ENCODE results near the gene UBE3C. TPM values are rescaled to one million over a fixed set of nuclear protein-coding genes. Genes with fewer than 3 reads are reported as not detected.

The UBE3C gene
- total RNA-seq, 1 donor from 2014 or later: 60.4 TPM

GRCh38 chr7:157291404-157292080, 152.8 kb downstream of the UBE3C start:
- DNase-seq (ENCODE audit: low spot score): no peak

GRCh38 chr7:157292258-157292657, 153.5 kb downstream of the UBE3C start:
- DNase-seq (ENCODE audit: low spot score): no peak

- DNase-seq (ENCODE audit: low spot score): no peak
Observed at GRCh38 chr7:157292770-157293412, 154.2 kb downstream of the UBE3C start.

- DNase-seq (ENCODE audit: low spot score): no peak
Observed at GRCh38 chr7:157293413-157293788, 154.7 kb downstream of the UBE3C start.

GRCh38 chr7:157294773-157295172, 156.0 kb downstream of the UBE3C start:
- DNase-seq (ENCODE audit: low spot score): no peak

- no peak for DNase-seq (ENCODE audit: low spot score)
Observed at GRCh38 chr7:157295338-157295737, 156.6 kb downstream of the UBE3C start.

GRCh38 chr7:157297185-157297584, 158.5 kb downstream of the UBE3C start:
- no peak for DNase-seq (ENCODE audit: low spot score)

GRCh38 chr7:157299317-157299612, 160.5 kb downstream of the UBE3C start:
- no peak for DNase-seq (ENCODE audit: low spot score)

GRCh38 chr7:157299613-157300368, 161.1 kb downstream of the UBE3C start:
- DNase-seq (ENCODE audit: low spot score): no peak

GRCh38 chr7:157300369-157300825, 161.7 kb downstream of the UBE3C start:
- DNase-seq (ENCODE audit: low spot score): no peak

GRCh38 chr7:157301610-157302120, 162.9 kb downstream of the UBE3C start:
- no peak for DNase-seq (ENCODE audit: low spot score)

GRCh38 chr7:157306846-157307838, 168.4 kb downstream of the UBE3C start:
- DNase-seq (ENCODE audit: low spot score): no peak

- DNase-seq (ENCODE audit: low spot score): no peak
Observed at GRCh38 chr7:157309988-157310668, 171.4 kb downstream of the UBE3C start.

GRCh38 chr7:157310676-157311185, 172.0 kb downstream of the UBE3C start:
- DNase-seq (ENCODE audit: low spot score): no peak

GRCh38 chr7:157312941-157313340, 174.2 kb downstream of the UBE3C start:
- no peak for DNase-seq (ENCODE audit: low spot score)

GRCh38 chr7:157313645-157314044, 174.9 kb downstream of the UBE3C start:
- DNase-seq (ENCODE audit: low spot score): no peak

- peak; percentile 44 for DNase-seq (ENCODE audit: low spot score)
Observed at GRCh38 chr7:157318015-157318706, 179.4 kb downstream of the UBE3C start.

Measured in mucosa of gallbladder (tissue), 1 donor.